ENCODE data around the gene CITED2.
A peak's percentile ranks its signal among the peaks of the same experiment; 100 is the strongest.
"Not testable (repeated sequence)": the region's sequence is repeated elsewhere in the genome, so short reads cannot be mapped to it uniquely, and the experiment has no call there.

CITED2 gene, protein sequence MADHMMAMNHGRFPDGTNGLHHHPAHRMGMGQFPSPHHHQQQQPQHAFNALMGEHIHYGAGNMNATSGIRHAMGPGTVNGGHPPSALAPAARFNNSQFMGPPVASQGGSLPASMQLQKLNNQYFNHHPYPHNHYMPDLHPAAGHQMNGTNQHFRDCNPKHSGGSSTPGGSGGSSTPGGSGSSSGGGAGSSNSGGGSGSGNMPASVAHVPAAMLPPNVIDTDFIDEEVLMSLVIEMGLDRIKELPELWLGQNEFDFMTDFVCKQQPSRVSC

DNA sequence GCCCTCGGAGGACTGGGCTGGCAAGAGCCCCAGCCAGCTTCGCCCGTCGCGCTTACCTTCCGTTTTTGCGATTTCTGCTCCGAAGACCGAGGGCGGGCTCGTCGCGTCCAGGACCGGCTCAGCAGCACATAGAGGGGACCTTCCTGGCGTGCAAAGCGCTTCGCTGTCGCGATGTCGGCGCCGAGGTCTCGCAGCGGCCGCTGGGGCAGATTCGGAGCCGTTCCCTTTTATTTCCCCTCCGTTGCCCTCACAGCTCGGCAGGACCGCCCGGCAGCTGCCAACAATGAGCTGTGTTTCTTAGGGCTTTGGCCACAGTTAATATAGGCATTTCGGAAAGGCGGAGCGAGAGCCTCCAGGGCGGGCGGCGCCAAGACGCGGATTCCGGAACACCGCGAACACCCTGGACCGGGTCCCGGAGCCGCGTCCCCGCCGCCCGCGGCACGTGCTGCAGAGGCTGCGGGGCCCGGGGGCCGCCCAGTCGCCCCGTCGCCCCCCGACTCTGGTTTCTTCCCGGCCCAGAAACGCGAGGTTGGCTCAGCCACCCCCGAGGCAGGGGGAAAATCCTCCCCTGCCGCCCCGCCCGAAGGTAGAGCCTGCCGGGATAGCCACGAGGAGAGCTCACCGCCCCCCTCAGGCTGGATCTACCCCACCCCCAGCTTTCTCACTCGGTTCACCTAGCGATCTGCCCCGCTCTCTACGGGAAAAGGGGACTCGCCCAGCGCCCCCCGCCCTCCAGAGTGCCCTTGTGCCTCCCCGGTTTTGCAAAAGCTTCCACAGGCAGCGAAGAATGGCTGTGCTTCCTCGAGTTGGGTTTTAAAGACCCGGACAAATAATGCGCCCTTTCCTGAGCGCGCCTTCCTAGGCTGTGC lies at the start of gene CITED2:
TSS of gene CITED2 (minus strand) at position 292 of the 869 bp plus-strand sequence. CDS start 704 bp downstream, outside the sequence.
- peak; percentile 96 for DNase-seq

DNA sequence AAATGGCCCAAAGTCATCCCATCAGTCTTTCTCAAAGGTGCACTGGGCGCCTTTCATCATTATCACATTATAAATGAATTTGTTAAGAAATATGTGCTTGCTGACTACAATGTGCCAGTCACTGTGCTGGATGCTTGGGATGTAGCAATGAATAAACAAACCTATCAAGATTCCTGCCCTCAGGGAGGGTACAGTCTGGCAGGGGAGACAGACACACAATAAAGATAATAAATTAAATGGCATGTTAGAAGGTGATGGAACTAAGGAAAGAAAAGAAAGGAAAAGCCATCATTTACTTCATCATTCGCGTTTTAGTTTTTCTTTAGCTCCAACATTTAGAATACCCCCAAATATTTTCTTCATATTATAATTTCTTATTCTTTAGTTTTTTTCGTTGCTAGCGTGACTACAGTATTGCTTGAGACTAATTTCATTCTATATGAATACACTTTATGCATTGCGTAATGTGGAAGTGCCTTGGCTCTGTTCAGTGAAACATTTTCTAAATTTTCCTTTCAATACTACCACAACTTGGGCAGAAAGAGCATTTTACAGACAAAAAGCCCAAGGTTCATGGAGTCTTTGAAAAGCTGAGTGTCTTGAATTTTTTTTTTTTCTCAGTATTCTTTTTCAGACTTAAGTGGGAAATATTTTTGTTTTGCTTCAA lies 48.7 kb upstream of the CITED2 start:
- no peak for DNase-seq

DNA sequence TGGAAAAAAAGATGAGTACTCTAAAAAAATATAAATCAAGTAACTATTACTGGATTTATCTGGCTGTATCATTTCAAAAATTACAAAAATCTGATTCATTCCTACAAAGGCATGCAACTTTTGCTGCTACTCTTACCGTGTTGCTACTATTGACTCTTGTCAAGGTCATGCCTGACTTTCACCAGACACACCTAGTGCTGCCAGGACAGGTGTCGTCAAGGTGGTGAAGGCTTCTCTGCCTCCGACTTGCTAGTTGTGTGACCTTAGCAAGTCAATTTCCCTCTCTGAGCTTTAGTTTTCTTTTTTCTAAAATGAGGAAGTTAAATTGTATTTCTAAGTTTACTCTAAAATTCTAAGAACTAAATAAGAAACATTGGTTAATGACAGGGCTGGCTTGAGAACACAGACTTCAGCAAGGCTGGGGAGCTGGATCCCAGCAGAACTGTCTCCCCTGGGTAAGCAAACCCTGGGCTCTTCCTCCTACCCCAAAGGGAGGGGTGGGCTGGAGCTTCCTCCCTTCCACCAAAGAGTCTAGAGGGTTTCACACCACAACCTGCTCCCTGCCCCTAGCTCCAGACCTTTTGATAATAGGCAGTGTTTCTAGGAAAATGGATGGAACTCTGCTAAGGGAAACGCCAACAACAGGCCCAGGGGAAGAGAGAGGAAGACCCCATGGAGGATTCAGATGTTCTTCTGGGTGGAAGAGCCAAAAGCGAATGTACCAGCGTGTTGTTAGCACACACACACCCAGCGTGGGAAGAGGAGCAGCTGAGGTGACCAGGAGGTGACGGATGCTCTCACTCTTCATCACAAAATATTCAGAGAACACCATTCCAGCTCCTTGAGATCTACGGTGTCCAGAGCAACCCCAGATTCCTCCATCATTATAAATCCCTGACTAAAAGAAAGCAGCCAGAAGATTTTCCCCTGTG lies 47.9 kb upstream of the CITED2 start:
- DNase-seq = no peak

DNA sequence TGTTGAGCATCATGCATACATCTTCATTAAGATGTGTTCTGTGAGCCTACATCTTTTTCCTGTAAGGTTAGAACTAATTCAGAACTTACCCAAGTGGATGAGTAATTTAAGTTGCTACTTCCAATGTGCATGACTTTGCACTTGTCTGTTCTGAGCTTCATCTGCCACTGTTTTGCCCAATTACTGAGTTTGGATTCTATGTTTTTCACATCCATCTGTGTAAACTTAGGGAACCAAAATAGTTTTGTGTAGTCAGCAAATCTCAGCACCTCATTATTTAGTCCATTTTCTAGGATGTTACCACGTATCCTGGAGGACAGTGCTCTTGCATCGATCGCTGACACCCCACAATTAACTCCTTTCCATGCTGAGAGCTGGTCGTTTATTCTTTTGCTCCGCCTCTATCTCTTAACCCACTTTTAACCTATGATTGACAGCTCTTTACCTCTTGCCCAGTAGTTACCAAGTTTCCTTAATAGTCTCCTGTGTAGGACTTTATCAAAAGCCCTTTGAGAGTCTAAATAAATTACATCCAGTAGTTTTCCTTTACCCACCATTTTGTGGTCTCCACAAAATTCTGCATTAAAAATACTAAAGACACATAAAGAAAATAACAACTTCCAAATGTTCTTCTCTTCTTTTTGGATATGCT lies 44.2 kb upstream of the CITED2 start:
- DNase-seq = no peak

DNA sequence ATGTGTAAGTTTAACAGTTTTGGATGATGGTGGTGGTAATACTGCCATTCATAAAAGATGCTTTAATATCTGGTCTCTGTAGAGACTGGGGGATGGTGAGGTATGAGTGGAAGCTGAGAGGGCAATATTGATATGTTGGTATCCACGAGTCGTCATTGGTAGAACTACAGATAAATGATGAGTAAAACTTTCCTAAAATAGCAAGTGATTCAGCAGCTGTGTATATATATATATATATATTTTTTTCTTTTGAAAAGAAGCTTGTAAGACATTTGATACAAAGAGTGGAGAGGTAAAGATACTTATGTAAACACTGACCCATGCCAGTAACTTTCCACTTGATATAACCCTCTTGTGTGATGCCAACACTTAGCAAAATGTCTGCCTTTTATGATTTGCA lies 41.7 kb upstream of the CITED2 start:
- DNase-seq = no peak

DNA sequence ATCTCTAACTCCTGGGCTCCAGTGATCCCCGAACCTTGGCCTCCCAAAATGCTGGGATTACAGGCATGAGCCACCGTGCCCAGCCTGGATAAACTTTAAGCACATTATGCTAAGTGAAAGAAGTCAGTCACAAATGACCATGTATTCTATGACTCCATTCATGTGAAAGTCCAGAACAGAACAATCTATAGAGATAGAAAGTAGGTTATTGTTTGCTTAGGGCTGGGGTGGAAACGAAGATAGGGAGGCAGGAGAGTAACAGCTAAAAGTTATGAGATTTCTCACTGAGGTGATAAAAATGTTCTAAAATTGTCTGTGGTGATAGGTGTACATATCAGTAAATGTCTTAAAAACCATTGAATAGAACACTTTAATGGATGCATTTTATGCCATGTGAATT lies 40.9 kb upstream of the CITED2 start:
- no peak for DNase-seq

DNA sequence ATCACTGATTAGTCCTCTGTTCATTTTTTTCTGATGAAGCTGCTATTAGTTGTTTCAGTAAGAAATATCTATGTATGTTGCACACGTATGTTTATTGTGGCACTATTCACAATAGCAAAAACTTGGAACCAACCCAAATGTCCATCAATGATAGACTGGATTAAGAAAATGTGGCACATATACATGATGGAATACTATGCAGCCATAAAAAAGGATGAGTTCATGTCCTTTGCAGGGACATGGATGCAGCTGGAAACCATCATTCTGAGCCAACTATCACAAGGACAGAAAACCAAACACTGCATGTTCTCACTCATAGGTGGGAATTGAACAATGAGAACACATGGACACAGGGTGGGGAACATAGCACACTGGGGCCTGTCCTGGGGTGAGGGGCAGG lies 37.7 kb upstream of the CITED2 start:
- DNase-seq = not testable (repeated sequence)

DNA sequence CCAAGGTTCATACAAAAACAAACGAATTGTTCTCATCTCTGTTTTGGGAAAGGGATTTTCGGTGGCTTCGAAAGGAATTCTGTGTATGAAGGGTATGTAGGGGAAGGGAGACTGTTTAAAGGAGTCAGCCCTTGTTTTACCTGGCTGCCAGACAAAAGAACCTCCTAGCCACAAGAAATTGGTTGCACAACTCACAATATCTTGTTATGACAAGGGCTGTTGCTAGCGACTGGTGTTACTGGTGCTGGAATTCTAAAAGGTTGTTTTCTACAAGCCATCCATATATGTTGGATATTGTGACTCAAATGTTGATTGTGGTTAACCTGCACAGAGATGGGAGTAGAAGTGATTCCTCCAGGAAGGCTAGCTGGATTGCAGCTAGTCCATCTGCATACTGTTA lies 34.6 kb upstream of the CITED2 start:
- DNase-seq = no peak

DNA sequence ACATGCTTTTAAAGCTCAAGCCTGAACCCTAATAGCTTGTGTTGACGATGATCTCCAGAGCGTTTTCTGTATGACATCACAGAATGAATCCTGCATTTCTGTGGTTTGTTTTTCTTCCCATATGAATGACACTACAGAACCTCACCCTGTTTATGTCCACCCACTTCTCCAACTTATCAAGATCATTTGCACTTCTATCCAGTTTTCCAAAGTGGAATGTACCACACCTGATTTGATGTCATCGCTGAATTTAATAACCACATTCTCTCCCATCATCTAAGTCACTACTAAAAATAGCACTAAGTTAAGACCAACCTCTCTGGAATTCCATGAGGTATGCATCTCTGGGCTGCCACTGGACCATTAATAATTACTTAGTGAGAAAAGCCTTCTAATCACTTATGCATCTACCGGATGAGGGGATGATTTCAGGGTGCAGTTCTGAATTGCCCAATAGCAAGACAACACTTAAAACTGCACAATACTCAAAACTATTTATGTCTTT lies 33.3 kb upstream of the CITED2 start:
- DNase-seq = no peak

DNA sequence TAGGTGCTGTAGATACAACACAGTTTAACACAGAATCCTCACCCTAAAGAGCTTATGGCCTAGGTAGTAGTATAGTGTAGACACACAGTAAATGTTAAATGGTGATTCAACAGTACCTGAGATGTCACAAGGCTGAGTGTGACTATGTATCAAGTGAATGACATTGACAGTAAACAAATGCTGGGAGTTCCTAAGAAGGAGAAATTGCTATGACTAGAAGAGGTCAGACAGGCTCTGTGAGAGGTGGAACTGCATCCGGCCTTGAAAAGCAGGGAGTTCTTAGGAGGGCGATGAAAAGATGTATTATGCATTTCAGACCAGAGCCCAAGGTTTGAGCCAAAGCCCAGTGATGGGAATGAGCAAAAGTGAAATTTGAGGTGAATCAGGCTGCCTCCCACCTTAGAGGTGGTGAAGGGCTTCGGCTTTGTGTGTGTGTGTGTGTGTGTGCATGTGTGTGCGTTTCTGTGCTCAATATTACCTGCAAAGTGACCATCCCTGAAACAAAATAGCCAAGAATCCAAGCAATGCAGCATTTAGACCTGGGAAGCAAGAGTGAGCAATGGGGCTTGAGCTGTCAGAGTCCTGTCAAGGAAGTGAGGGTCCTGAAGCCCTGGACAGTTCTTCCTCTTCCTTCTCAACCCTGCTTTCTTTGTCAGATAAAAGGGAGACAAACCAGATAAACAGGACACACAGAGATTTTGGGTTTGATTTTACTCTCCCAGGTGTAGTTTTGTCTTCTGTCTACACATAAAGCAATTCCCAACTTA lies 32.3 kb upstream of the CITED2 start:
- DNase-seq = no peak

DNA sequence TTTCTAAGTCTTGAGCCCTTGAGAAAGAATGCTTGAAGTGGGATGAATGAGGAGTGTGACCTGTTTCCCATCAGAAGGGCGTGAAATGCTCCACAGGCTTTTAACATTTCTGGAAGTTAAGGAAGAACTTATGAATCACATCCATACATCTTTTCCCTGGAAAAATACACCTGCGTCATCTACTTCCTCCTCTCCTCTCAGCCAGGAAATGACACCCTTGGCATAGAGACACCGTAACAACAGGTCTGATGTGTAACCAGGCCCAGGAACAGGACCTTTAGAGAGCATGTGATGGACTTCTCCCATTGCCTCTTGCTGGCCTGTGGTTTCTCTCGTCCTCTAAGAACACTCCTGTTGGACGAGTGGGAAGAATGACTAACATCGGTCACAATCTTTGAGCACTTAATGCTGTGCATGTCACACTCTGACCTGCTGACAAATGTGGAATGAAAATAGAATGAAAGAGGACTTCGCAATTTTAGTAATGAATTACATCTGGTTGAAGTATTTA lies 28.5 kb upstream of the CITED2 start:
- DNase-seq = no peak

DNA sequence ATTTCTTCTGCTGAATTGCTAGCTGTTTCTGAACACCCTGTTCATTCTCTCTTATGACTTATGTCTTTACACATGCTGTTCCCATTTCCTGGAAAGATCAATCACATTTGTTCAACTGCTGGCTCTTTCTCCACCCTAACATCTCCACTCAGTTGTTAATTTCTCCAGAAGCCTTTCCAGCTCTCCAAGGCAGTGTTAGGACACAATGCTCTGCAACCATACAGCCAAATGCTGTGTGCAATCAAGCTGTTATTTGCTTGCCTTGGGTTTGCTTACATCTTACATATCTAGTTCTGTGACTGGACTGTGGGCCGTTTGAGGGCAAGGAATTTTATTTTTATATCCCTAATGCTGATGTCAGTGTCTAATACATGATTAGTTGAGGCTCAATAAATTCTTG lies 24.2 kb upstream of the CITED2 start:
- no peak for DNase-seq

DNA sequence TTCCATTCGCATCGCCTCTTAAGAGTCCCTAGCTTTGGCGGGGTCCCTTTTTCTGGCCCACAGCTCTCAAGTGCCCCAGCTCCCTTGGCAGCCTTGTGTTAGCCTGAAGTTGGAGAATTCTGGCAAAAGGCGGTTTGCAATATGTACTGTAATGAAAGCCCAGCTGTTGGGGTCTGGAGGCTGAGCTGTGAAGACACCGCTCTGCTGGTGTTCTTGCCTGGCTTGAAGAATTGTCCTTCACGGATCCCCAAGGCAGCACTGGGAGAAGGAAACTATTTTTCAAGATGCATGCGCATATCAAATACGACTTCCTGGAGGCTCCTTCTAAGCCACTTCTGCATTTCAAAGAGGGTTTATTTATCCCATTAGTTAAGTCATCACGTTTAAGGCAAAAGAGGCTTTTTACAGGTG lies 21.4 kb upstream of the CITED2 start:
- DNase-seq = no peak

DNA sequence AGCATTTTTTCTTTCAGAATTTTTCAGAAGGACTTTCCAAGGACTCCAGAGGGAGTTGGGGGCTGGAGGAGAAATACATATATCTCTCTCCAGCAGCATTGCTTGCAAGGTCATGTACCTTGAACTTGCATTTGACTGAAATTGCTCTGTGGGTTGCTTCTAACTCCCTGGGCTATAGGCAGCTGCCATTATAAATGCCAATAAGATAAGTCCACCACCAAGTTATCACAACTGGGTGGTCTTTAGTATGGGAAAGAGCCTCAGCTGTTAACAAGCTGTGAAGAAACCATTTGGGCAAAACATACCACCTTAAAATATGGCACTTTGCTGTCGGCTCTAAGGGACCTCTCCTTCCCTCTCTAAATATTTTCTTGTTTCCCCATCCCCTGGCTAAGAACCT lies 20.9 kb upstream of the CITED2 start:
- no peak for DNase-seq

DNA sequence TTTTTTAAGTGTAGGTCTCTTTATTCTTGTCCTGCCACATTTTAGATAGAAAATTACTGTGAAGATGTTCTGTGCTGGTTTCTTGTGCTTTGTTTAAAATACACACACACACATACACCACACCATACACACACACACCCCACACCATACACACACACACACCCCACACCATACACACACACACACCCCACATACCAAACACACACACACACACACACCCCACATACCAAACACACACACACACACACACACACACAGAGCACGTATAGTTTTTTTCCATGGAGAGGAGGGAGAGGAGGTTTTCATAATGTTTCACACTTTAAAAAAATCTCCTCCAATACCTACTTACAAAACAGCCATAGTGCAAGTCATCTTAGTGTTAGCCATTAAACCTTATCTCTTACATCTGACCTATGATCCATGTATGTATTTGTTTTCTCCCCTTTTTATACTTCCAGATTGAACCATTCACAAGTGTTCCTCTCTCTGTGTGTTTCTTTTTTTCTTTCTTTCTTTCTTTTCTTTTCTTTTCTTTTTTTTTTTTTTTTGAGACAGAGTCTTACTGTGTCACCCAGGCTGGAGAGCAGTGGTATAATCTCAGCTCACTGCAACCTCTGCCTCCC lies 19.7 kb upstream of the CITED2 start:
- no peak for DNase-seq

DNA sequence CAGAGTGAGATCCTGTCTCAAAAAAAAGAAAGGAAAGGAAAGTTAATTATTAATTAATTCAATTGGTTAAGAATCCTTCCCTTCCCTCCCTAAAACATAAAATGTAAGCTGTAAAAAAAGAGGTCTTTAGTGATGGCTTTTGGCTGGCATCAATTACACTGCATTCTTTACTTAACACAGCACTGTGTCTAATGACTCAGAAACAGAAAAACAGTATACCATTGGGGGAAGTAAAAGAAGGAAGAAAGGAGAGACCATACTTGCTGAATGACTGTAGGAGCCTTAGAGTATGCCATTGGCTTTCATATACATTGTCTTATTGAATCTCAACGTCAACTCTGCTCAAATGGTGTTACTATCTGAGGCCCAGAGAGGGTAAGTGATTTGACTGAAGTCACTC lies 18.3 kb upstream of the CITED2 start:
- no peak for DNase-seq

DNA sequence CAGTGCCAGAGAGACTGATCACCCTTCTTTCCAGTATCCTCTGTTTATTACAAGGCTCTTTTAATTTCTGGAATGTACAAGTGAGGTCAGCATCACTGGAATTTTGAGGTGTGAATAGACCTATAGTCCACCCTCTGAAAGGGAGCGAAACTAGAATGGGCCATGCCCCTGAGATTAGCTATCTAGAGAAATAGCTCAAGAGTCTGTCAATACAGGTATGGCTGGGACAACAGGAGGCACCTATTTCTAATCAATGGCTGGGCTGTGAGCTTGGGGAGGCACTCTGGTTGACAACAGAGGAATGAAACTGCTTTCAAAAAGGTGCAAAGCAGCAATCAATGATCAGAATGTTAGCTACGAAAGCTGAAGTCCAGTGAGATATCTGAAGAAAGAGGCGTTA lies 17.3 kb upstream of the CITED2 start:
- no peak for DNase-seq

DNA sequence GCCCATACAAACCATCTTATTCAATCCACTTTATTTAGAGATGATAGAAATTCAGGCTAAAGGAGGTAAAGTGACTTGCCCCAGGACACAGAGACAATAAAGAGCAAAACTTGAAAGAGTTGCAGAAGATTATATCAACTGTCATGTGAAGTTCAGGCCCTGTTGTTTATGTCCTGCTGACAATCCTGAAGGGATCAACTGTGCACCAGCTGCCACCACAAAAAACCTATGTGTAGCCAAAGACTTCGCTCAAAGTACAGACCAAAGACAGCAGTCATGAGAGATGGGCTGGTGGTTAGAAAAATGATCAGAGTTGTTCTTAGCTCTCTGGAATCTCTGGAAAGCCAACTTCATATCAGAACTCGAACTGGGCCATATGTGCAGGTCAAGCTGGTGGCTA lies 16.0 kb upstream of the CITED2 start:
- no peak for DNase-seq

DNA sequence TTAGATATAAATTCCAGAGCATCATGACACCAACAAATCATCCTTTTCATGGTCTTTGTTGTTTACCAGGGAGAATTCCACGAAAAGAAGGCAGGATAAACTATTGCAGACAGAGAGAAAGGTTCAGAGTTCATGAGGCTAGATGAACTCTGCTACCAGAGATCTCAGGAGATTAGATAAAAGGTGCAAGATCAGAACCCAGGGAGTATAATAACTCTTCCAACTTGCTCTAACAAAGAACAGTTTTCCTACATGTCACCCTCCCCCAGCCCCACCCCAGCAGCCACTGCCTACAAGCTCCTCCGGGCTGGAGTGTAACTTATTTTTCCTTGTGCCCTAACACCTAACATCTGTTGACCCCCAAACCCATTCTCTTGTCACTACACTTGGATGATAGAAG lies 13.9 kb upstream of the CITED2 start:
- DNase-seq = no peak

DNA sequence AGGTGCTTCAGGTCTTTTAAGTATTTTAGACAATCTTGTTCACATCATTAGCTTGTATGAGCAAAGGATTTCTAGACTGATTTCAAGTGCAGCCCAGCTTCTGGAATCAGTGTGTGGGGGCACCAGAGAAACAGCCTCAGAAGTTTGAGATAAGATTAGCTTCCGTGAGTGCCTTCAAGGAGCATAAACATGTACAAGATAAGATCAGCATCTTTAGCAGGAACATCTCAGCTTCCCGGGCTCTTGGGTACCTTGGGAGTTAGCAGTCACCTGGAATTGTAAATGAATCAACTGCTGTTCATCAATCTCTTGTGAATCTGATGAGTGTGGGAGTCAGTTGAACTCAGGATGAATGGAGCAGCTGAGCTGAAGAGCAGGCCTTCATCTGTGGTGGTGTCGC lies 12.0 kb upstream of the CITED2 start:
- no peak for DNase-seq
